Esophagus muscularis mucosa (tissue), 4 donors: ENCODE results near the gene PPEF1.

Source experiments
- EP300 ChIP-seq: sonication (generic); formaldehyde crosslinking; IDR thresholded peaks from one replicate; pipeline ENCODE4 v1.6.1; 2017; ENCODE audit warnings: antibody characterized with exemption
- POLR2A ChIP-seq: fragments of 450-650 bp; IDR thresholded peaks from one replicate; pipeline ENCODE4 v1.6.1; 2017; ENCODE audit warnings: antibody characterized with exemption, moderate library complexity, mild to moderate bottlenecking, low read depth
- TF ChIP-seq, protein P1 (sequence below), 3 experiments: fragments of 200-600 bp in 2 of 3; fragments of 450-650 bp in 1 of 3; sonication (generic) in 2 of 3; IDR thresholded peaks; one replicate each; pipeline ENCODE4 v1.5.1; 2017 to 2019; ENCODE audit warnings: antibody characterized with exemption in 3 of 3, mild to moderate bottlenecking in 2 of 3, moderate library complexity in 1 of 3

DNA sequence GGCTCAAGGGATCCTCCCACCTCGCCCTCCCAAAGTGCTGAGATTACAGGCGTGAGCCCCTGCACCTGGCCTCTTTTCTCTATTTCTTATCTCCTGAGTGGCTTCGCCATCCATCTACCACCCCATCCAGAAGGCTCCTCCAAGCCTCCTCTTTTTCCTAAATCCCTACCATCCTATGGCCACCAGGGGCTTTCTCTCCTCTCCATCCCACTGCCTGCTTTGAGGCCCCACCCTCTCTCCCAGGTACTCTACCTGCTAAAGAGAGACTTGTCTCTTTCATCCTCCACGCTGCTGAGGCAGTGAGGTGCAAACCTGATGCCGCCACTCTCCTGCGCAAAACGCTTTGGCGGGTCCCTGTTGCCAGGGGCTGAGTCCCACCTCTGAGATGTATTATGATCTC is 42.5 kb upstream of the PPEF1 start:
- TF ChIP-seq POLR2A, result no peak
- TF ChIP-seq, protein P1, sequence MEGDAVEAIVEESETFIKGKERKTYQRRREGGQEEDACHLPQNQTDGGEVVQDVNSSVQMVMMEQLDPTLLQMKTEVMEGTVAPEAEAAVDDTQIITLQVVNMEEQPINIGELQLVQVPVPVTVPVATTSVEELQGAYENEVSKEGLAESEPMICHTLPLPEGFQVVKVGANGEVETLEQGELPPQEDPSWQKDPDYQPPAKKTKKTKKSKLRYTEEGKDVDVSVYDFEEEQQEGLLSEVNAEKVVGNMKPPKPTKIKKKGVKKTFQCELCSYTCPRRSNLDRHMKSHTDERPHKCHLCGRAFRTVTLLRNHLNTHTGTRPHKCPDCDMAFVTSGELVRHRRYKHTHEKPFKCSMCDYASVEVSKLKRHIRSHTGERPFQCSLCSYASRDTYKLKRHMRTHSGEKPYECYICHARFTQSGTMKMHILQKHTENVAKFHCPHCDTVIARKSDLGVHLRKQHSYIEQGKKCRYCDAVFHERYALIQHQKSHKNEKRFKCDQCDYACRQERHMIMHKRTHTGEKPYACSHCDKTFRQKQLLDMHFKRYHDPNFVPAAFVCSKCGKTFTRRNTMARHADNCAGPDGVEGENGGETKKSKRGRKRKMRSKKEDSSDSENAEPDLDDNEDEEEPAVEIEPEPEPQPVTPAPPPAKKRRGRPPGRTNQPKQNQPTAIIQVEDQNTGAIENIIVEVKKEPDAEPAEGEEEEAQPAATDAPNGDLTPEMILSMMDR (IDR thresholded peaks at IDR 0.05), result no peak
- no peak for TF ChIP-seq EP300
